ENCODE data around the gene PCDH15. TPM values are rescaled to one million over a fixed set of nuclear protein-coding genes. Genes with fewer than 3 reads are reported as not detected.

The PCDH15 gene
- total RNA-seq, 1 experiment from 2014 or later: 0.59 TPM

DNA sequence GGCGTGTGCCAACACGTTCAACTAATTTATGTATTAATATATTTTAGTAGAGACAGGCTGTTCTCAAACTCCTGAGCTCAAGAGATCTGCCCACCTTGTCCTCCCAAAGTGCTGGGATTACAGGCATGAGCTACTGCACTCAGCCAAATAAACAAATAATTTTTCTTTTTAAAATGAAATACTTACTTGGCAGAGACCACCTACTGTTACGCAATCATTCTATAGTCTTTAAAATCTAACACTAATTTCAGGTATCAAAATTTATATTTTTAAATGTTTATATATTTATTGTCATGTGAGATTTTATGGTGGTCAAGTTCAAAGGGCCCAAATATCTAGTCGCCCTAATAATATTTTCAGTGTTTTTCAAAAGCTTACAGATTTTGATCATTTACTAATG lies 323.3 kb downstream of the PCDH15 start (continued):
- no peak for TF ChIP-seq MYBL2 (CRISPR knock-in tag; IDR thresholded peaks at IDR 0.05)
- TF ChIP-seq, protein P1, sequence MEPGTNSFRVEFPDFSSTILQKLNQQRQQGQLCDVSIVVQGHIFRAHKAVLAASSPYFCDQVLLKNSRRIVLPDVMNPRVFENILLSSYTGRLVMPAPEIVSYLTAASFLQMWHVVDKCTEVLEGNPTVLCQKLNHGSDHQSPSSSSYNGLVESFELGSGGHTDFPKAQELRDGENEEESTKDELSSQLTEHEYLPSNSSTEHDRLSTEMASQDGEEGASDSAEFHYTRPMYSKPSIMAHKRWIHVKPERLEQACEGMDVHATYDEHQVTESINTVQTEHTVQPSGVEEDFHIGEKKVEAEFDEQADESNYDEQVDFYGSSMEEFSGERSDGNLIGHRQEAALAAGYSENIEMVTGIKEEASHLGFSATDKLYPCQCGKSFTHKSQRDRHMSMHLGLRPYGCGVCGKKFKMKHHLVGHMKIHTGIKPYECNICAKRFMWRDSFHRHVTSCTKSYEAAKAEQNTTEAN (CRISPR knock-in tag; IDR thresholded peaks at IDR 0.05): no peak
- no peak for TF ChIP-seq ELF4 (CRISPR knock-in tag; IDR thresholded peaks at IDR 0.05; ENCODE audit: low read depth)
- no peak for TF ChIP-seq TP53 (CRISPR knock-in tag; IDR thresholded peaks at IDR 0.05)
- no peak for TF ChIP-seq AFF4 (CRISPR knock-in tag; IDR thresholded peaks at IDR 0.05; ENCODE audit: borderline replicate concordance)
- TF ChIP-seq, protein P2, sequence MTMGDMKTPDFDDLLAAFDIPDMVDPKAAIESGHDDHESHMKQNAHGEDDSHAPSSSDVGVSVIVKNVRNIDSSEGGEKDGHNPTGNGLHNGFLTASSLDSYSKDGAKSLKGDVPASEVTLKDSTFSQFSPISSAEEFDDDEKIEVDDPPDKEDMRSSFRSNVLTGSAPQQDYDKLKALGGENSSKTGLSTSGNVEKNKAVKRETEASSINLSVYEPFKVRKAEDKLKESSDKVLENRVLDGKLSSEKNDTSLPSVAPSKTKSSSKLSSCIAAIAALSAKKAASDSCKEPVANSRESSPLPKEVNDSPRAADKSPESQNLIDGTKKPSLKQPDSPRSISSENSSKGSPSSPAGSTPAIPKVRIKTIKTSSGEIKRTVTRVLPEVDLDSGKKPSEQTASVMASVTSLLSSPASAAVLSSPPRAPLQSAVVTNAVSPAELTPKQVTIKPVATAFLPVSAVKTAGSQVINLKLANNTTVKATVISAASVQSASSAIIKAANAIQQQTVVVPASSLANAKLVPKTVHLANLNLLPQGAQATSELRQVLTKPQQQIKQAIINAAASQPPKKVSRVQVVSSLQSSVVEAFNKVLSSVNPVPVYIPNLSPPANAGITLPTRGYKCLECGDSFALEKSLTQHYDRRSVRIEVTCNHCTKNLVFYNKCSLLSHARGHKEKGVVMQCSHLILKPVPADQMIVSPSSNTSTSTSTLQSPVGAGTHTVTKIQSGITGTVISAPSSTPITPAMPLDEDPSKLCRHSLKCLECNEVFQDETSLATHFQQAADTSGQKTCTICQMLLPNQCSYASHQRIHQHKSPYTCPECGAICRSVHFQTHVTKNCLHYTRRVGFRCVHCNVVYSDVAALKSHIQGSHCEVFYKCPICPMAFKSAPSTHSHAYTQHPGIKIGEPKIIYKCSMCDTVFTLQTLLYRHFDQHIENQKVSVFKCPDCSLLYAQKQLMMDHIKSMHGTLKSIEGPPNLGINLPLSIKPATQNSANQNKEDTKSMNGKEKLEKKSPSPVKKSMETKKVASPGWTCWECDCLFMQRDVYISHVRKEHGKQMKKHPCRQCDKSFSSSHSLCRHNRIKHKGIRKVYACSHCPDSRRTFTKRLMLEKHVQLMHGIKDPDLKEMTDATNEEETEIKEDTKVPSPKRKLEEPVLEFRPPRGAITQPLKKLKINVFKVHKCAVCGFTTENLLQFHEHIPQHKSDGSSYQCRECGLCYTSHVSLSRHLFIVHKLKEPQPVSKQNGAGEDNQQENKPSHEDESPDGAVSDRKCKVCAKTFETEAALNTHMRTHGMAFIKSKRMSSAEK (CRISPR knock-in tag; IDR thresholded peaks at IDR 0.05; ENCODE audit: borderline replicate concordance): no peak

DNA sequence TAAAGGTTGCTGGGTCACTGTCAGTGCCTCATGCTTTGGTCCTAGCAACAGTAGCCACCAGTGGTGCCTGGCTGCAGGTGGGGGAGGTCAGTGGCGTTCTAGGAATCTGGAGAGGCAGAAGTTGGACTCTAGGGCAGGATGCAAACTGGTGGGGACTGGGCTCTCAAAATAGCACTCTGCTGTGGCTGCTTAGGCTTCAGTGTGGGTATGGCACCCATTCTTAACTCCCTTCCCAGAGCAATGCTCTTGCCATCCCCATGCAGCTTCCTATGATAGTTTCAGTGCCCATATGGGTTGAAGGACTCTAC lies 330.8 kb downstream of the PCDH15 start:
- H3K9me3 Mint-ChIP-seq: no peaks in the 10 kb centered on the region
- H3K27ac Mint-ChIP-seq: no peak overlapping the region
- H3K27me3 Mint-ChIP-seq (ENCODE audit: low read depth): no peaks in the 10 kb centered on the region; the same call in 1 of the 2 replicates
- H3K36me3 Mint-ChIP-seq: no peaks in the 10 kb centered on the region
- POLR2A ChIA-PET: no interaction called here
- ATAC-seq (no peak; the same call in 1 of the 2 replicates), DNase-seq (ENCODE audit: low spot score) (no peak)
- H3K4me3 Mint-ChIP-seq: no peak overlapping the region
- peaks cover 11% of the 10 kb centered on the region for H3K4me1 Mint-ChIP-seq
- CTCF ChIA-PET: no interaction called here
- TF ChIP-seq HMGA2 (CRISPR knock-in tag; IDR thresholded peaks at IDR 0.05) (no peak), EMX1 (CRISPR knock-in tag; IDR thresholded peaks at IDR 0.05) (no peak), ESRRA (CRISPR knock-in tag; IDR thresholded peaks at IDR 0.05; ENCODE audit: borderline replicate concordance) (no peak), E2F5 (CRISPR knock-in tag; IDR thresholded peaks at IDR 0.05) (no peak), ZNF396 (CRISPR knock-in tag; IDR thresholded peaks at IDR 0.05; ENCODE audit: borderline replicate concordance) (no peak), ZNF138 (CRISPR knock-in tag; conservative IDR thresholded peaks at IDR 0.05) (no peak), USF2 (CRISPR knock-in tag; IDR thresholded peaks at IDR 0.05) (no peak), ZSCAN18 (CRISPR knock-in tag; IDR thresholded peaks at IDR 0.05) (no peak), ZNF219 (CRISPR knock-in tag; IDR thresholded peaks at IDR 0.05; ENCODE audit: borderline replicate concordance) (no peak), ERG (CRISPR knock-in tag; IDR thresholded peaks at IDR 0.05) (no peak), ZNF423 (CRISPR knock-in tag; IDR thresholded peaks at IDR 0.05) (no peak)
- TF ChIP-seq, protein P3, sequence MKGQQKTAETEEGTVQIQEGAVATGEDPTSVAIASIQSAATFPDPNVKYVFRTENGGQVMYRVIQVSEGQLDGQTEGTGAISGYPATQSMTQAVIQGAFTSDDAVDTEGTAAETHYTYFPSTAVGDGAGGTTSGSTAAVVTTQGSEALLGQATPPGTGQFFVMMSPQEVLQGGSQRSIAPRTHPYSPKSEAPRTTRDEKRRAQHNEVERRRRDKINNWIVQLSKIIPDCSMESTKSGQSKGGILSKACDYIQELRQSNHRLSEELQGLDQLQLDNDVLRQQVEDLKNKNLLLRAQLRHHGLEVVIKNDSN (CRISPR knock-in tag; IDR thresholded peaks at IDR 0.05): no peak
- TF ChIP-seq, protein P4, sequence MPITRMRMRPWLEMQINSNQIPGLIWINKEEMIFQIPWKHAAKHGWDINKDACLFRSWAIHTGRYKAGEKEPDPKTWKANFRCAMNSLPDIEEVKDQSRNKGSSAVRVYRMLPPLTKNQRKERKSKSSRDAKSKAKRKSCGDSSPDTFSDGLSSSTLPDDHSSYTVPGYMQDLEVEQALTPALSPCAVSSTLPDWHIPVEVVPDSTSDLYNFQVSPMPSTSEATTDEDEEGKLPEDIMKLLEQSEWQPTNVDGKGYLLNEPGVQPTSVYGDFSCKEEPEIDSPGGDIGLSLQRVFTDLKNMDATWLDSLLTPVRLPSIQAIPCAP (CRISPR knock-in tag; IDR thresholded peaks at IDR 0.05): no peak

Measured in WTC11 (cell line).